A549 (cell line): ENCODE results near the gene SVOPL. TPM values are rescaled to one million over a fixed set of nuclear protein-coding genes. Genes with fewer than 3 reads are reported as not detected.

Experiments
- ATAC-seq, 2 experiments: fragments of 200-7000 bp in 1 of 2; fragments of >200 bp in 1 of 2; cut with Nextera tagmentation in 1 of 2; cut with Tn5 transposase in 1 of 2; 3 replicates each; pipeline versions ENCODE4 v1.8.0 to v1.9.1; 2018 to 2020; ENCODE audit warnings: mild to moderate bottlenecking in 1 of 2, moderate library complexity in 1 of 2
- CTCF ChIA-PET: fragments of 300-600 bp; sonication (Branson Sonifier 250); formaldehyde crosslinking; extraction: SDS; loops from one replicate; lab custom pipeline; 2021; ENCODE audit warnings: antibody characterized with exemption, inconsistent platforms; lab: Yijun Ruan, JAX
- POLR2A ChIA-PET: fragments of 350-600 bp; formaldehyde crosslinking; extraction: SDS; loops from one replicate; lab custom pipeline; 2021; ENCODE audit warnings: antibody characterized with exemption, inconsistent platforms; lab: Yijun Ruan, JAX
- DNase-seq, 2 experiments: peaks; one replicate each; pipeline versions ENCODE4 v3.0.0 to v3.0.0-alpha.2; 2011 to 2016; ENCODE audit warnings: low read depth in 1 of 2, low spot score in 1 of 2
- FAIRE-seq: peaks from 2 replicates; lab custom pipeline; 2011; peaks lifted over from hg19 to GRCh38; lab: Jason Lieb, UNC
- H3K27ac ChIP-seq, 2 experiments: fragments of >200 bp; sonication (Bioruptor Twin); formaldehyde crosslinking; 3 replicates each; pipeline ENCODE4 v1.5.1; 2016 to 2017
- H3K4me1 ChIP-seq: fragments of >200 bp; sonication (Bioruptor Twin); formaldehyde crosslinking; 3 replicates; pipeline ENCODE4 v1.6.1; 2016
- H3K4me2 ChIP-seq: fragments of >200 bp; sonication (Bioruptor Twin); formaldehyde crosslinking; 3 replicates; pipeline ENCODE4 v1.6.1; 2016
- H3K4me3 ChIP-seq: fragments of >200 bp; sonication (Bioruptor Twin); formaldehyde crosslinking; 3 replicates; pipeline ENCODE4 v1.5.1; 2016
- H3K9me3 ChIP-seq: fragments of >200 bp; sonication (Bioruptor Twin); formaldehyde crosslinking; 3 replicates; pipeline ENCODE4 v1.6.1; 2016
- CBX2 ChIP-seq: fragments of 200-600 bp; sonication (generic); IDR thresholded peaks from 2 replicates; pipeline ENCODE4 v1.6.1; 2016; ENCODE audit warnings: low read depth, mild to moderate bottlenecking, borderline replicate concordance
- EHMT2 ChIP-seq: fragments of 200-600 bp; sonication (generic); IDR thresholded peaks from 2 replicates; pipeline ENCODE4 v1.6.1; 2016; ENCODE audit warnings: antibody characterized with exemption, low read depth, mild to moderate bottlenecking, moderate library complexity
- EP300 ChIP-seq, 2 experiments: fragments of >200 bp; sonication (Bioruptor Twin); formaldehyde crosslinking; IDR thresholded peaks; 2 replicates in 1 of 2; 3 replicates in 1 of 2; pipeline ENCODE4 v1.6.1; 2016 to 2017
- ESRRA ChIP-seq: fragments of 150-350 bp; IDR thresholded peaks from 2 replicates; pipeline ENCODE4 v1.6.1; 2014; ENCODE audit warnings: mild to moderate bottlenecking, low read length, borderline replicate concordance
- FOSB ChIP-seq: fragments of 250-450 bp; sonication (Bioruptor Pico); IDR thresholded peaks from 2 replicates; pipeline ENCODE4 v1.5.0; 2020; ENCODE audit warnings: mild to moderate bottlenecking, moderate library complexity
- FOXS1 ChIP-seq: fragments of 250-450 bp; sonication (Bioruptor Pico); IDR thresholded peaks from 2 replicates; pipeline ENCODE4 v1.5.0; 2020; ENCODE audit warnings: mild to moderate bottlenecking, moderate library complexity
- HDAC2 ChIP-seq: fragments of 200-600 bp; sonication (generic); IDR thresholded peaks from 2 replicates; pipeline ENCODE4 v1.6.1; 2016
- HOXA7 ChIP-seq: fragments of 250-450 bp; sonication (Bioruptor Pico); IDR thresholded peaks from 2 replicates; pipeline ENCODE4 v1.5.0; 2020; ENCODE audit warnings: mild to moderate bottlenecking, moderate library complexity
- HOXB13 ChIP-seq: fragments of 250-450 bp; sonication (Bioruptor Pico); IDR thresholded peaks from 2 replicates; pipeline ENCODE4 v1.5.0; 2020; ENCODE audit warnings: low read depth, mild to moderate bottlenecking, moderate library complexity
- HOXB5 ChIP-seq: fragments of 250-450 bp; sonication (Bioruptor Pico); IDR thresholded peaks from 2 replicates; pipeline ENCODE4 v1.5.0; 2020; ENCODE audit warnings: mild to moderate bottlenecking, moderate library complexity
- JUNB ChIP-seq: fragments of >200 bp; sonication (Bioruptor Twin); formaldehyde crosslinking; IDR thresholded peaks from 2 replicates; pipeline ENCODE4 v1.6.1; 2016
- KDM1A ChIP-seq: fragments of 200-600 bp; sonication (generic); IDR thresholded peaks from 2 replicates; pipeline ENCODE4 v1.6.1; 2016; ENCODE audit warnings: low read depth, mild to moderate bottlenecking
- MAZ ChIP-seq: fragments of 150-350 bp; IDR thresholded peaks from 2 replicates; pipeline ENCODE4 v1.6.1; 2014; ENCODE audit warnings: antibody characterized with exemption, low read depth, low read length, borderline replicate concordance
- MYC ChIP-seq: IDR thresholded peaks from 2 replicates; pipeline ENCODE4 v1.6.1; 2012; ENCODE audit warnings: mild to moderate bottlenecking, inconsistent platforms, low read length, improper control_type of control experiment, borderline replicate concordance
- NFE2L2 ChIP-seq: fragments of 150-350 bp; conservative IDR thresholded peaks from 2 replicates; pipeline ENCODE4 v1.6.1; 2014; ENCODE audit warnings: low read length
- PHF8 ChIP-seq: fragments of 200-600 bp; sonication (generic); IDR thresholded peaks from 2 replicates; pipeline ENCODE4 v1.6.1; 2016; ENCODE audit warnings: low read depth, mild to moderate bottlenecking, antibody characterized with exemption, moderate library complexity, borderline replicate concordance
- POLR2A ChIP-seq: IDR thresholded peaks from 2 replicates; pipeline ENCODE4 v1.6.1; 2012; ENCODE audit warnings: mild to moderate bottlenecking, low read length
- RNF2 ChIP-seq: fragments of 200-600 bp; sonication (generic); IDR thresholded peaks from 2 replicates; pipeline ENCODE4 v1.6.1; 2016; ENCODE audit warnings: low read depth, mild to moderate bottlenecking, antibody characterized with exemption, moderate library complexity, borderline replicate concordance
- TFCP2L1 ChIP-seq: fragments of 250-450 bp; sonication (Bioruptor Pico); IDR thresholded peaks from 2 replicates; pipeline ENCODE4 v1.5.0; 2021; ENCODE audit warnings: mild to moderate bottlenecking
- ZSCAN20 ChIP-seq: fragments of 250-450 bp; sonication (Bioruptor Pico); IDR thresholded peaks from 2 replicates; pipeline ENCODE4 v1.8.0; 2022; ENCODE audit warnings: mild to moderate bottlenecking, moderate library complexity
- WGBS: methylation state at CpG from one replicate; pipeline ENCODE4 v1.1.6; 2017; ENCODE audit errors: missing lambda C conversion rate; 5-methylcytosine and 5-hydroxymethylcytosine counted together
- polyA plus RNA-seq, 4 experiments: library from polyadenylated mRNA; depleted of rRNA in 3 of 4; stranded (reverse); fragments of >200 nt; fragmentation: RNase III in 1 of 4; extraction: RNeasy Plus Mini Kit Qiagen cat#74134 plus additional on column Dnase treatment in 1 of 4; gene quantifications; 2 replicates in 3 of 4; 3 replicates in 1 of 4; pipeline ENCODE4 v1.2.3, GENCODE V29; 2011 to 2017
- TF ChIP-seq, protein P1 (sequence below): fragments of >200 bp; sonication (Bioruptor Twin); formaldehyde crosslinking; IDR thresholded peaks from 2 replicates; pipeline ENCODE4 v1.6.1; 2016
- TF ChIP-seq, protein P2 (sequence below): IDR thresholded peaks from 2 replicates; pipeline ENCODE4 v1.6.1; 2012
- TF ChIP-seq, protein P3 (sequence below): fragments of 250-450 bp; sonication (Bioruptor Pico); IDR thresholded peaks from 2 replicates; pipeline ENCODE4 v1.5.0; 2021; ENCODE audit warnings: mild to moderate bottlenecking, moderate library complexity, borderline replicate concordance

Gene SVOPL
- polyA plus RNA-seq, 2 of the 4 experiments (the other 2 are of a cell fraction): 0.21 TPM; not detected in 1

DNA sequence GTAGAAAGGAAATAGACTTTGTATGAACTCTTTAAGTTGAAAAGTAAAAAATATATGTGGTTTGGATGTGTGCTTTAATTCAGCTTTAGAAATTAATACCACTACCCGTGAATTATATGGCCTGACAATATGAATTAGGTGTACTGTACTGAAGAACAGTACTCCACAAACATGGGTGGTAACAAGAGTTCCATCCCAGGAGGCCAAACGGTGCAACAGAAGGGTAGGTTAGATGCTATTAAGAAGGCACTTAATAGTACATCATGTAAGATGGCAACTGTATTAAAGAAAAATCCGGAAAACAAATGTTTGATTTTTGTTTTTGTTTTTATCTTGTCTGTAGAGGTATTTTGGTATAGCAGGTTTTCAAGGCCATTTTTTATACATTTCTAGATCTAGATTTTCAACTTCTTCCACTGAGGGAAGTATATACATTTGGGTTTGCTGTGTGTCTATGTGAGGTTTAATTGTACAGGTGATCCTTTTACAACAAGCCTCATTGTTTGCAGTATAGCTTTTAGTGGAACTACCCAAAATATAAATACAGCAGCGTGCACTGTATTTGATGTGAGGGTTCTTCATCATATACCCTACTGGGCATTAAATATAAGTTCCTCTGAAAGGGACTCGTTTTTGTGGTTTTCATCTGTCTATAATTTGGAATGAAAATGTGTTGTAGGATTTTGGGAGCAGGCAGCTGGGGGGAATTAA is 115.7 kb downstream of the SVOPL start (continued):
- no peak for TF ChIP-seq HOXA7 (CRISPR knock-in tag)
- TF ChIP-seq, protein P1, sequence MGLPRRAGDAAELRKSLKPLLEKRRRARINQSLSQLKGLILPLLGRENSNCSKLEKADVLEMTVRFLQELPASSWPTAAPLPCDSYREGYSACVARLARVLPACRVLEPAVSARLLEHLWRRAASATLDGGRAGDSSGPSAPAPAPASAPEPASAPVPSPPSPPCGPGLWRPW: no peak
- no peak for TF ChIP-seq MYC
- no peak for TF ChIP-seq KDM1A
- no peak for TF ChIP-seq EHMT2
- no peak for TF ChIP-seq JUNB
- TF ChIP-seq ZSCAN20: no peak
- no peak for TF ChIP-seq RNF2
- TF ChIP-seq, protein P2, sequence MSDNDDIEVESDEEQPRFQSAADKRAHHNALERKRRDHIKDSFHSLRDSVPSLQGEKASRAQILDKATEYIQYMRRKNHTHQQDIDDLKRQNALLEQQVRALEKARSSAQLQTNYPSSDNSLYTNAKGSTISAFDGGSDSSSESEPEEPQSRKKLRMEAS: no peak
- TF ChIP-seq, all 56 proteins: peak for 0

DNA sequence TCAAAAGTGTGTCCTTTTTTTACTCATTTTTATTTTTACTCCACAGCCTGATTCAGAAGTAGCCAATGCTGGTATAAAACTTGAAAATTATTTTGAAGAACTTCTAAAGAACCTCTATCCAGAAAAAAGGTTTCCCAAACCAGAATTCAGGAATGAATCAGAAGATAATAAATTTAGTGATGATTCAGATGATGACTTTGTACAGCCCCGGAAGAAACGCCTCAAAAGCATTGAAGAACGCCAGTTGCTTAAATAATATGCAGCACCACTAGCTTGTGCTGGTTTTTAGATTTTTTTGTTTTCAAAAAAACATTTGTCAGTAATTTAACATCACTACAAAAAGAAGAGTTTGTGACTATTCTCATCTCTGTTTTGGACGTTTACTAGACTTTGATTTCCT is 116.5 kb downstream of the SVOPL start:
- no peak for ATAC-seq
- no peak for DNase-seq
- FAIRE-seq: no peak
- Histone ChIP-seq H3K4me3 (no peak overlapping the region), H3K27ac (no peak overlapping the region), H3K9me3 (no peaks in the 10 kb centered on the region), H3K4me1 (no peaks in the 10 kb centered on the region), H3K4me2 (no peak overlapping the region)
- TF ChIP-seq POLR2A: no peak
- TF ChIP-seq TFCP2L1: no peak
- TF ChIP-seq ESRRA: no peak
- TF ChIP-seq HOXB5 (CRISPR knock-in tag): no peak
- no peak for TF ChIP-seq HDAC2
- TF ChIP-seq MAZ: no peak
- TF ChIP-seq, protein P3, sequence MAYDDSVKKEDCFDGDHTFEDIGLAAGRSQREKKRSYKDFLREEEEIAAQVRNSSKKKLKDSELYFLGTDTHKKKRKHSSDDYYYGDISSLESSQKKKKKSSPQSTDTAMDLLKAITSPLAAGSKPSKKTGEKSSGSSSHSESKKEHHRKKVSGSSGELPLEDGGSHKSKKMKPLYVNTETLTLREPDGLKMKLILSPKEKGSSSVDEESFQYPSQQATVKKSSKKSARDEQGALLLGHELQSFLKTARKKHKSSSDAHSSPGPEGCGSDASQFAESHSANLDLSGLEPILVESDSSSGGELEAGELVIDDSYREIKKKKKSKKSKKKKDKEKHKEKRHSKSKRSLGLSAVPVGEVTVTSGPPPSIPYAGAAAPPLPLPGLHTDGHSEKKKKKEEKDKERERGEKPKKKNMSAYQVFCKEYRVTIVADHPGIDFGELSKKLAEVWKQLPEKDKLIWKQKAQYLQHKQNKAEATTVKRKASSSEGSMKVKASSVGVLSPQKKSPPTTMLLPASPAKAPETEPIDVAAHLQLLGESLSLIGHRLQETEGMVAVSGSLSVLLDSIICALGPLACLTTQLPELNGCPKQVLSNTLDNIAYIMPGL (CRISPR knock-in tag): no peak
- no peak for TF ChIP-seq CBX2
- no peak for TF ChIP-seq EP300 (IDR thresholded peaks at IDR 0.05)
- TF ChIP-seq FOXS1: no peak
- no peak for TF ChIP-seq PHF8
- no peak for TF ChIP-seq HOXB13 (CRISPR knock-in tag)
- TF ChIP-seq FOSB (CRISPR knock-in tag): no peak
- TF ChIP-seq HOXA7 (CRISPR knock-in tag): no peak
- ChIA-PET POLR2A (no interaction called here), CTCF (no interaction called here)
- WGBS: 83% methylated on average over 4 of the region's 4 CpGs

DNA sequence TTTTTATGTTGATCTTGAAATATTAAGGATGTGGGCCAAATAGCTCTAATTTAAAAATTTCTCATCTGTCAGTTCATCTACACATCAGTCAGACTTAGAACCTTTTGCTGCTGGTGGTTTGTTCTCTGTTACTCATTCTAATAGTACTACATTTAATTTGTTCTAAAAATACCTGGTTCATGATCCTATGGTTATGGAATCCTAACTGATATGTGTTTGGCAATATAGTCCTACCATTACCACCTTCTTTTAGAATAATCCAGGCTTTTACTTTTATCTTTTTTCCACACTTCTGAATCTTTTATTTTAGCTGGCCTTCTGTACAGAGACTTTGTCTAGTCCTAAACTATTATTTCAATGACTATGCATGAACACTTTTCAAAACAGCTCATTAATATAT is 116.9 kb downstream of the SVOPL start:
- Histone ChIP-seq H3K27ac (no peak overlapping the region), H3K4me2 (no peak overlapping the region), H3K4me1 (no peaks in the 10 kb centered on the region), H3K9me3 (no peaks in the 10 kb centered on the region), H3K4me3 (no peak overlapping the region)
- no peak for ATAC-seq
- ChIA-PET POLR2A (no interaction called here), CTCF (no interaction called here)
- DNase-seq: no peak
- TF ChIP-seq NFE2L2: no peak
- FAIRE-seq: no peak
